GM21526 (cell line): Measurements from ENCODE around the gene THAP3.
"Not testable (repeated sequence)": the region's sequence is repeated elsewhere in the genome, so short reads cannot be mapped to it uniquely, and the experiment has no call there.

Experiments
- ATAC-seq: cut with Tn5 transposase; IDR thresholded peaks from one replicate; pipeline ENCODE4 v1.9.1; 2021; ENCODE audit warnings: moderate library complexity; ENCODE audit not compliant: unreplicated experiment, low FRiP score

The THAP3 gene

GRCh38 chr1:6632588-6633514 lies 8.2 kb downstream of the THAP3 start:
- ATAC-seq: no peak

- ATAC-seq: no peak
These were observed 9.8 kb downstream of the THAP3 start for GRCh38 chr1:6634371-6635052.

GRCh38 chr1:6635161-6635909 lies 10.7 kb downstream of the THAP3 start:
- no peak for ATAC-seq

GRCh38 chr1:6635910-6636760 lies 11.5 kb downstream of the THAP3 start:
- no peak for ATAC-seq

- ATAC-seq: not testable (repeated sequence)
These were observed 12.1 kb downstream of the THAP3 start for GRCh38 chr1:6636778-6637177.

GRCh38 chr1:6637770-6638169 lies 13.1 kb downstream of the THAP3 start:
- no peak for ATAC-seq

GRCh38 chr1:6638226-6638625 lies 13.6 kb downstream of the THAP3 start:
- no peak for ATAC-seq

GRCh38 chr1:6640867-6641266 lies 16.2 kb downstream of the THAP3 start:
- ATAC-seq: not testable (repeated sequence)

GRCh38 chr1:6645018-6645417 lies 20.4 kb downstream of the THAP3 start:
- no peak for ATAC-seq

GRCh38 chr1:6646499-6647148 lies 22.0 kb downstream of the THAP3 start:
- ATAC-seq: no peak

GRCh38 chr1:6648556-6648955 lies 23.9 kb downstream of the THAP3 start:
- ATAC-seq: no peak

- no peak for ATAC-seq
These were observed 27.2 kb downstream of the THAP3 start for GRCh38 chr1:6651909-6652308.

GRCh38 chr1:6652986-6653385 lies 28.3 kb downstream of the THAP3 start:
- ATAC-seq: no peak

- ATAC-seq: no peak
These were observed 29.0 kb downstream of the THAP3 start for GRCh38 chr1:6653436-6654290.

- ATAC-seq: no peak
These were observed 32.5 kb downstream of the THAP3 start for GRCh38 chr1:6657138-6657537.

- no peak for ATAC-seq
These were observed 33.8 kb downstream of the THAP3 start for GRCh38 chr1:6658359-6659060.

- ATAC-seq: no peak
These were observed 35.9 kb downstream of the THAP3 start for GRCh38 chr1:6660415-6661049.

- not testable (repeated sequence) for ATAC-seq
These were observed 37.8 kb downstream of the THAP3 start for GRCh38 chr1:6662468-6662867.
